NCI-H345 treated with DMSO at 0.1 percent for 48 hours (cell line): ENCODE measurements around the gene RPL13.

ENCODE experiments used
- DNase-seq: peaks from one replicate; lab custom pipeline; 2025; ENCODE audit not compliant: unreplicated experiment; lab: John Stamatoyannopoulos, UW

The RPL13 gene

GRCh38 chr16:89560378-89561141 lies at the start of gene RPL13:
TSS of gene RPL13 (plus strand) at chr16:89560682. CDS start at chr16:89560960, 278 bp downstream.
- peak; percentile 71 for DNase-seq

- no peak for DNase-seq
These were observed 49.1 kb upstream of the RPL13 start for GRCh38 chr16:89511374-89511773.

GRCh38 chr16:89512453-89512852 lies 48.0 kb upstream of the RPL13 start:
- DNase-seq = no peak

- DNase-seq = no peak
These were observed 43.4 kb upstream of the RPL13 start for GRCh38 chr16:89517128-89517527.

- DNase-seq = no peak
These were observed 40.6 kb upstream of the RPL13 start for GRCh38 chr16:89519881-89520280.

- no peak for DNase-seq
These were observed 38.2 kb upstream of the RPL13 start for GRCh38 chr16:89522287-89522686.

GRCh38 chr16:89523680-89524344 lies 36.7 kb upstream of the RPL13 start:
- no peak for DNase-seq

GRCh38 chr16:89525146-89525913 lies 35.2 kb upstream of the RPL13 start:
- DNase-seq = no peak

- no peak for DNase-seq
These were observed 31.4 kb upstream of the RPL13 start for GRCh38 chr16:89529097-89529496.

- no peak for DNase-seq
These were observed 29.8 kb upstream of the RPL13 start for GRCh38 chr16:89530401-89531381.

- no peak for DNase-seq
These were observed 28.5 kb upstream of the RPL13 start for GRCh38 chr16:89531821-89532526.

GRCh38 chr16:89534252-89534756 lies 26.2 kb upstream of the RPL13 start:
- no peak for DNase-seq

- no peak for DNase-seq
These were observed 24.1 kb upstream of the RPL13 start for GRCh38 chr16:89536371-89536770.

- no peak for DNase-seq
These were observed 23.5 kb upstream of the RPL13 start for GRCh38 chr16:89536886-89537548.

GRCh38 chr16:89537549-89537925 lies 22.9 kb upstream of the RPL13 start:
- no peak for DNase-seq

GRCh38 chr16:89538286-89538685 lies 22.2 kb upstream of the RPL13 start:
- no peak for DNase-seq

GRCh38 chr16:89540557-89540956 lies 19.9 kb upstream of the RPL13 start:
- DNase-seq = no peak

- DNase-seq = no peak
These were observed 18.7 kb upstream of the RPL13 start for GRCh38 chr16:89541792-89542191.

- no peak for DNase-seq
These were observed 16.4 kb upstream of the RPL13 start for GRCh38 chr16:89544113-89544512.
